Gastrocnemius medialis (tissue), 4 donors: Measurements from ENCODE around the gene DDI1. TPM values are rescaled to one million over a fixed set of nuclear protein-coding genes. Genes with fewer than 3 reads are reported as not detected.
"Not testable (repeated sequence)": the region's sequence is repeated elsewhere in the genome, so short reads cannot be mapped to it uniquely, and the experiment has no call there.

Experiments
- ATAC-seq, 2 donors: fragments of 150-250 bp; one replicate each; pipeline ENCODE4 v1.9.1; 2016
- DNase-seq, 2 donors: peaks; one replicate each; pipeline ENCODE4 v3.0.0-alpha.2; 2019
- H3K27ac ChIP-seq, 4 donors: fragments of 200-600 bp; sonication (generic); 1 replicate in 1 of 4; 2 replicates in 3 of 4; pipeline ENCODE4 v1.5.1; 2016 to 2018; ENCODE audit warnings: mild to moderate bottlenecking in 2 of 4, moderate library complexity in 1 of 4
- H3K27me3 ChIP-seq, 3 donors: fragments of 200-600 bp; sonication (generic) in 2 of 3; 1 replicate in 1 of 3; 2 replicates in 2 of 3; pipeline versions ENCODE4 v1.5.1 to v1.6.0; 2016 to 2019; ENCODE audit warnings: mild to moderate bottlenecking in 1 of 3, moderate library complexity in 1 of 3
- H3K36me3 ChIP-seq, 2 donors: fragments of 200-600 bp; sonication (generic) in 1 of 2; one replicate each; pipeline ENCODE4 v1.5.1; 2017 to 2018
- H3K4me1 ChIP-seq, 2 donors: fragments of 200-600 bp; sonication (generic) in 1 of 2; one replicate each; pipeline ENCODE4 v1.5.1; 2016 to 2017; ENCODE audit warnings: mild to moderate bottlenecking in 2 of 2
- H3K4me3 ChIP-seq, 4 donors: fragments of 200-600 bp; sonication (generic) in 3 of 4; 1 replicate in 1 of 4; 2 replicates in 3 of 4; pipeline ENCODE4 v1.5.1; 2016 to 2019; ENCODE audit warnings: mild to moderate bottlenecking in 2 of 4
- H3K9me3 ChIP-seq, 3 donors: fragments of 200-600 bp; sonication (generic) in 2 of 3; 1 replicate in 1 of 3; 2 replicates in 2 of 3; pipeline ENCODE4 v1.5.1; 2016 to 2019
- POLR2A ChIP-seq, 2 donors: fragments of 450-650 bp; IDR thresholded peaks; one replicate each; pipeline ENCODE4 v1.6.1; 2017; ENCODE audit warnings: antibody characterized with exemption in 2 of 2, mild to moderate bottlenecking in 2 of 2, moderate library complexity in 2 of 2
- in situ Hi-C, 4 donors: fragments of 200-750 bp; cut with MboI; loops; one replicate each; pipeline versions ENCODE4 v1.15.0 to v1.8.0; 2017; ENCODE audit warnings: low sequenced_read_pairs in 4 of 4
- intact Hi-C: fragments of 100-400 bp; cut with DNase I; formaldehyde crosslinking; loops from one replicate; pipeline ENCODE4 v1.15.1; 2023; ENCODE audit warnings: low total_unique reads
- total RNA-seq, 4 donors: library from RNA; depleted of rRNA; stranded (reverse); fragments of >200 nt; gene quantifications; one replicate each; pipeline versions ENCODE4 v1.1.0 to v1.2.3, GENCODE V29; 2016
- TF ChIP-seq, protein P1 (sequence below), 5 experiments: fragments of 450-650 bp in 3 of 5; fragments of 200-600 bp in 2 of 5; sonication (generic) in 2 of 5; IDR thresholded peaks in 4 of 5; conservative IDR thresholded peaks in 1 of 5; 1 replicate in 4 of 5; 2 replicates in 1 of 5; pipeline ENCODE4 v1.5.1; 2016 to 2019; ENCODE audit warnings: antibody characterized with exemption in 5 of 5, mild to moderate bottlenecking in 3 of 5, moderate library complexity in 3 of 5

Gene DDI1
- total RNA-seq, 4 donors from 2014 or later = not detected

DNA sequence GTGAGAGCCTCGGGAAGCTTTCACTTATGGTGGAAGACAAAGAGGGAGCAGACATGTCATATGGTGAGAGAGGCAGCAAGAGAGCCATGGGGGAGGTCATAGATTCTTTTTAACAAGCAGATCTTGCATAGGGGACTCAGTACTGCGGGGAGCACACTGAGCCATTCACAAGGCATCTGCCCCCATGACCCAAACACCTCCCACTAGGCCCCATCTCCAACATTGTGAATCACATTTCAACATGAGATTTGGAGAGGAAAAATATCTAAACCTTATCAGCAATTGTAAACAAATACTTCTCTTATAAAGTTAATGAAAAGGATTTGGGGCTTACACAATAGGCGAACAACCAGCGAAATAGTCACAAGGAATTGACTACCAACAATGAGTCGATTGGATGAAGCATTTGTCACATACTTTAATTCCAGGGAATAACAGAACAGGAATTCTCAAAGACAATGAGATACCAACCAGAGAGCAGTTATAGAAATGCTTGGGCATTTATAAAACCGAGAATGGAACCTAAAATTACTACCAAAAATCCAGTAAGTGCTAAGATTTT is 7.3 kb downstream of the DDI1 start:
- Histone ChIP-seq H3K27me3 (no peaks in the 10 kb centered on the region), H3K36me3 (no peaks in the 10 kb centered on the region), H3K4me1 (no peaks in the 10 kb centered on the region), H3K27ac (no peak overlapping the region), H3K4me3 (no peak overlapping the region), H3K9me3 (no peaks in the 10 kb centered on the region)
- in situ Hi-C loops = no loop called here
- no peak for TF ChIP-seq POLR2A (IDR thresholded peaks at IDR 0.05)
- TF ChIP-seq, protein P1, sequence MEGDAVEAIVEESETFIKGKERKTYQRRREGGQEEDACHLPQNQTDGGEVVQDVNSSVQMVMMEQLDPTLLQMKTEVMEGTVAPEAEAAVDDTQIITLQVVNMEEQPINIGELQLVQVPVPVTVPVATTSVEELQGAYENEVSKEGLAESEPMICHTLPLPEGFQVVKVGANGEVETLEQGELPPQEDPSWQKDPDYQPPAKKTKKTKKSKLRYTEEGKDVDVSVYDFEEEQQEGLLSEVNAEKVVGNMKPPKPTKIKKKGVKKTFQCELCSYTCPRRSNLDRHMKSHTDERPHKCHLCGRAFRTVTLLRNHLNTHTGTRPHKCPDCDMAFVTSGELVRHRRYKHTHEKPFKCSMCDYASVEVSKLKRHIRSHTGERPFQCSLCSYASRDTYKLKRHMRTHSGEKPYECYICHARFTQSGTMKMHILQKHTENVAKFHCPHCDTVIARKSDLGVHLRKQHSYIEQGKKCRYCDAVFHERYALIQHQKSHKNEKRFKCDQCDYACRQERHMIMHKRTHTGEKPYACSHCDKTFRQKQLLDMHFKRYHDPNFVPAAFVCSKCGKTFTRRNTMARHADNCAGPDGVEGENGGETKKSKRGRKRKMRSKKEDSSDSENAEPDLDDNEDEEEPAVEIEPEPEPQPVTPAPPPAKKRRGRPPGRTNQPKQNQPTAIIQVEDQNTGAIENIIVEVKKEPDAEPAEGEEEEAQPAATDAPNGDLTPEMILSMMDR (IDR thresholded peaks at IDR 0.05 in 4 of 5, conservative IDR thresholded peaks at IDR 0.05 in 1 of 5) = no peak
- DNase-seq (no peak), ATAC-seq (no peak)
- intact Hi-C loops = no loop called here

DNA sequence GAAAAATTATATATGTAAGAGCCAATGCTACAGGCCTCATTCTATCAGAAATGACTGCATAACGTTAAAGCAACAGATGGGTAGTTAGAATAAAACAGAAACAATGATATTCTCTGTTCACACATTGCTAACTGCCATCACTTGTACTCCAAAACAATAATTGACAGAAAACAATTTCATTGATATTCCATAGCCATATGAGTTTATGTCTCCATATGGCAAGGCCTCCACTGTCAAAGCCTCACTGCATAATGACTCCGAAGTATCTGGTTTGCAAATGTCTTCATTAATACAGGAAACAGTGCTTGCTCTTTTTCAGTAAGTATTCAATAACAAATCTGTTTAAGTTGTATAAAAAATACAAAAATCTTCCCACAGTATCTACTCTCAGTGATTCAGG is 9.9 kb downstream of the DDI1 start:
- no peak for ATAC-seq
- in situ Hi-C loops (no loop called here), intact Hi-C loops (no loop called here)
- no peaks in the 10 kb centered on the region for H3K9me3 ChIP-seq
- H3K4me1 ChIP-seq = no peaks in the 10 kb centered on the region
- H3K36me3 ChIP-seq = no peaks in the 10 kb centered on the region
- H3K27ac ChIP-seq = no peak overlapping the region
- no peak for TF ChIP-seq POLR2A (IDR thresholded peaks at IDR 0.05)
- TF ChIP-seq, protein P1 (IDR thresholded peaks at IDR 0.05 in 4 of 5, conservative IDR thresholded peaks at IDR 0.05 in 1 of 5) = no peak
- no peaks in the 10 kb centered on the region for H3K27me3 ChIP-seq
- DNase-seq = no peak
- H3K4me3 ChIP-seq = no peak overlapping the region

DNA sequence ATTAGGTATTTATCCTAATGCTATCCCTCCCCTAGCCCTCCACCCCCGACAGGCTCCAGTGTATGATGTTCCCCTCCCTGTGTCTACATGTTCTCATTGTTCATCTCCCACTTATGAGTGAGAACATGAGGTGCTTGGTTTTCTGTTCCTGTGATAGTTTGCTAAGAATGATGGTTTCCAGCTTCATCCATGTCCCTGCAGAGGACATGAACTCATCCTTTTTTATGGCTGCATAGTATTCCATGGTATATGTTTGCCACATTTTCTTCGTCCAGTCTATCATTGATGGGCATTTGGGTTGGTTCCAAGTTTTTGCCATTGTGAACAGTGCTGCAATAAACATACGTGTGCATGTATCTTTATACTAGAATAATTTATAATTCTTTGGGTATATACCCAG is 10.4 kb downstream of the DDI1 start:
- DNase-seq, intact Hi-C loops, H3K4me1 ChIP-seq, ATAC-seq, H3K4me3 ChIP-seq, H3K27ac ChIP-seq, in situ Hi-C loops, H3K9me3 ChIP-seq, H3K36me3 ChIP-seq, H3K27me3 ChIP-seq: not testable (repeated sequence)

DNA sequence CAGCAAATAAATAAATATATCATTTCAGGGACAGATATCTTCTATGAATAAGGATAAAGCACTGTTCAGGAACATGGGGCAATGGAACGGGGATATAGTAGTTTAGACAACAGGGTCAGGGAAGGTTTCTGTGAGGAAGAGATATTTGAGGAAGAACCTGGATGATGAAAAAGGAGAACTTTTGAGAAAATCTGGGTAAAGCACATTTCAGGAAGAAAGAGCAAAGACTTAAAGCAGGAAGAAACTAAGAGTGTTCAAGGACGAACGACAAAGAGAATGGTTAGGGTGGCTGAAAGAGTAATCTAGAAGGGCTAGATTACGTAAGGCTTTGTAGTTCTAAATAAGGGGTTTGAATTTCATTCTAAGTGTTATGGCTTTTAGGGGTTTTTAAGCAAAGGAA is 12.7 kb downstream of the DDI1 start:
- intact Hi-C loops = no loop called here
- TF ChIP-seq, protein P1 (IDR thresholded peaks at IDR 0.05 in 4 of 5, conservative IDR thresholded peaks at IDR 0.05 in 1 of 5) = no peak
- TF ChIP-seq POLR2A (IDR thresholded peaks at IDR 0.05) = no peak
- H3K27ac ChIP-seq = no peak overlapping the region
- no peaks in the 10 kb centered on the region for H3K4me1 ChIP-seq
- H3K9me3 ChIP-seq = no peaks in the 10 kb centered on the region
- in situ Hi-C loops = no loop called here
- no peak for ATAC-seq
- no peak overlapping the region for H3K4me3 ChIP-seq
- H3K27me3 ChIP-seq = no peaks in the 10 kb centered on the region
- no peaks in the 10 kb centered on the region for H3K36me3 ChIP-seq
- no peak for DNase-seq

DNA sequence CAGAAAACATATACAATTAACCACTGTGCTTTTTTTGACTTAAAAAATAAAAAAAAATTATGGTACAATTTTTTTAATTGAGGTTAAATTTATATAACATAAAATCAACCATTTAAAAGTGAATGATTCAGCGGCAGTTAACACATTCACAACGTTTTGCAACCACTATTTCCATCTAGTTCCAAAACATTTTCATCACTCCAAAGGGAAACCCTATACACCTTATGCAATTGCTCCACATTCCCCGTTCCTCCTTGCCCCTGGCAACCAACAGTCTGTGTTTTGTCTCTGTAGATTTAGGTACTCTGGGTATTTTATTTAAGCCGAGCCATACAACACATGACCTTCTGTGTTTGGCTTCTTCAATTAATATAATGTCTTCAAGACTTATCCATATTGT is 15.3 kb downstream of the DDI1 start:
- in situ Hi-C loops (no loop called here), intact Hi-C loops (no loop called here)
- H3K27ac ChIP-seq = no peak overlapping the region
- H3K4me3 ChIP-seq = no peak overlapping the region
- H3K4me1 ChIP-seq = no peaks in the 10 kb centered on the region
- ATAC-seq = no peak
- TF ChIP-seq POLR2A (IDR thresholded peaks at IDR 0.05) = no peak
- TF ChIP-seq, protein P1 (IDR thresholded peaks at IDR 0.05 in 4 of 5, conservative IDR thresholded peaks at IDR 0.05 in 1 of 5) = no peak
- no peaks in the 10 kb centered on the region for H3K36me3 ChIP-seq
- DNase-seq = no peak
- H3K27me3 ChIP-seq = no peaks in the 10 kb centered on the region
- no peaks in the 10 kb centered on the region for H3K9me3 ChIP-seq
